OCI-LY1 (cell line): ENCODE results near the gene TMEM38B.

Experiments
- H2AFZ ChIP-seq: fragments of 200-600 bp; sonication (generic), shearing (Covaris generic); 2 replicates; pipeline ENCODE4 v1.6.0; 2014; ENCODE audit warnings: antibody characterized with exemption, mild to moderate bottlenecking, low read length
- H3F3A ChIP-seq: fragments of 200-600 bp; sonication (generic), shearing (Covaris generic); 2 replicates; pipeline ENCODE4 v1.6.0; 2014; ENCODE audit warnings: mild to moderate bottlenecking, antibody characterized with exemption, low read length, moderate library complexity; ENCODE audit not compliant: insufficient read depth
- H3K27ac ChIP-seq: fragments of 200-600 bp; sonication (generic); 2 replicates; pipeline ENCODE4 v1.5.1; 2014; ENCODE audit warnings: low read length, mixed run types, mild to moderate bottlenecking, low read depth; ENCODE audit not compliant: poor library complexity, severe bottlenecking
- H3K27me3 ChIP-seq: fragments of 200-600 bp; sonication (generic); 2 replicates; pipeline ENCODE4 v1.6.0; 2014; ENCODE audit warnings: antibody characterized with exemption, mild to moderate bottlenecking, low read length, moderate library complexity; ENCODE audit not compliant: insufficient read depth
- H3K36me3 ChIP-seq: fragments of 200-600 bp; sonication (generic); 2 replicates; pipeline ENCODE4 v1.6.1; 2014; ENCODE audit warnings: mild to moderate bottlenecking, antibody characterized with exemption, low read length, moderate library complexity, mixed read lengths; ENCODE audit not compliant: insufficient read depth
- H3K4me1 ChIP-seq: fragments of 200-600 bp; sonication (generic); 2 replicates; pipeline ENCODE4 v1.5.1; 2014; ENCODE audit warnings: mild to moderate bottlenecking, low read length, moderate library complexity; ENCODE audit not compliant: insufficient read depth, severe bottlenecking
- H3K4me2 ChIP-seq: fragments of 200-600 bp; sonication (generic), shearing (Covaris generic); 2 replicates; pipeline ENCODE4 v1.6.1; 2014; ENCODE audit warnings: low read length
- H3K4me3 ChIP-seq: fragments of 200-600 bp; sonication (generic); 2 replicates; pipeline ENCODE4 v1.5.1; 2014; ENCODE audit warnings: low read length, low read depth, mild to moderate bottlenecking, mixed read lengths; ENCODE audit not compliant: poor library complexity, severe bottlenecking
- H3K79me2 ChIP-seq: fragments of 200-600 bp; shearing (Covaris generic); 2 replicates; pipeline ENCODE4 v1.6.1; 2016; ENCODE audit warnings: mixed run types, low read length, mixed read lengths; ENCODE audit not compliant: insufficient read depth
- H3K9ac ChIP-seq: fragments of 200-600 bp; sonication (generic), shearing (Covaris generic); 2 replicates; pipeline ENCODE4 v1.6.1; 2014; ENCODE audit warnings: mild to moderate bottlenecking, low read length, mixed read lengths
- H3K9me2 ChIP-seq: fragments of 200-600 bp; sonication (generic), shearing (Covaris generic); 2 replicates; pipeline ENCODE4 v1.6.1; 2014; ENCODE audit warnings: low read depth, mild to moderate bottlenecking, low read length, mixed read lengths
- H3K9me3 ChIP-seq: fragments of 200-600 bp; shearing (Covaris generic); 2 replicates; pipeline ENCODE4 v1.6.1; 2014; ENCODE audit warnings: low read length, mixed read lengths
- H4K20me1 ChIP-seq: fragments of 200-600 bp; sonication (generic), shearing (Covaris generic); 2 replicates; pipeline ENCODE4 v1.6.0; 2016; ENCODE audit warnings: mild to moderate bottlenecking, low read length; ENCODE audit not compliant: insufficient read depth
- CTCF ChIP-seq: fragments of 200-600 bp; sonication (generic), shearing (Covaris generic); IDR thresholded peaks from 2 replicates; pipeline ENCODE4 v1.5.1; 2017; ENCODE audit warnings: mild to moderate bottlenecking, antibody characterized with exemption, low read length, moderate library complexity, mixed read lengths
- EZH2 ChIP-seq: fragments of 200-600 bp; sonication (generic), shearing (Covaris generic); IDR thresholded peaks from 2 replicates; pipeline ENCODE4 v1.8.0; 2017; ENCODE audit warnings: borderline replicate concordance, mixed run types, mild to moderate bottlenecking, antibody characterized with exemption, low read length, moderate library complexity, mixed read lengths

Gene TMEM38B

GRCh38 chr9:105711867-105712266, 17.5 kb downstream of the TMEM38B start:
- no peaks in the 10 kb centered on the region for H3K79me2 ChIP-seq
- H3K9me3 ChIP-seq, result no peaks in the 10 kb centered on the region
- no peak overlapping the region for H2AFZ ChIP-seq
- no peaks in the 10 kb centered on the region; the same call in 1 of the 2 replicates for H3F3A ChIP-seq
- no peak overlapping the region for H3K27ac ChIP-seq
- no peak overlapping the region for H3K4me2 ChIP-seq
- H4K20me1 ChIP-seq, result no peaks in the 10 kb centered on the region
- peaks cover 25% of the 10 kb centered on the region for H3K36me3 ChIP-seq
- peaks cover 6% of the 10 kb centered on the region for H3K4me1 ChIP-seq
- H3K27me3 ChIP-seq, result no peaks in the 10 kb centered on the region
- no peaks in the 10 kb centered on the region for H3K9me2 ChIP-seq
- TF ChIP-seq CTCF, result no peak
- no peak for TF ChIP-seq EZH2
- H3K9ac ChIP-seq, result no peak overlapping the region
- H3K4me3 ChIP-seq, result no peak overlapping the region

GRCh38 chr9:105712297-105712696, 18.0 kb downstream of the TMEM38B start:
- Histone ChIP-seq H3K79me2 (no peaks in the 10 kb centered on the region), H3F3A (no peaks in the 10 kb centered on the region; the same call in 1 of the 2 replicates), H3K4me1 (peaks cover 6% of the 10 kb centered on the region), H3K27me3 (no peaks in the 10 kb centered on the region), H3K9me3 (no peaks in the 10 kb centered on the region), H2AFZ (no peak overlapping the region), H3K4me2 (no peak overlapping the region), H4K20me1 (no peaks in the 10 kb centered on the region), H3K27ac (no peak overlapping the region), H3K4me3 (no peak overlapping the region), H3K9me2 (no peaks in the 10 kb centered on the region), H3K36me3 (peaks cover 22% of the 10 kb centered on the region), H3K9ac (no peak overlapping the region)
- TF ChIP-seq CTCF (no peak), EZH2 (no peak)

GRCh38 chr9:105712773-105713172, 18.4 kb downstream of the TMEM38B start:
- TF ChIP-seq EZH2 (no peak), CTCF (no peak)
- Histone ChIP-seq H3K4me2 (no peak overlapping the region), H3F3A (no peaks in the 10 kb centered on the region; the same call in 1 of the 2 replicates), H3K79me2 (no peaks in the 10 kb centered on the region), H3K4me1 (peaks cover 3% of the 10 kb centered on the region), H4K20me1 (no peaks in the 10 kb centered on the region), H3K36me3 (peaks cover 22% of the 10 kb centered on the region), H3K4me3 (no peak overlapping the region), H3K9ac (no peak overlapping the region), H3K27me3 (no peaks in the 10 kb centered on the region), H3K9me2 (no peaks in the 10 kb centered on the region), H3K27ac (no peak overlapping the region), H3K9me3 (no peaks in the 10 kb centered on the region), H2AFZ (no peak overlapping the region)
